Loucy (cell line): ENCODE data around the gene ARHGAP24.

ENCODE experiments used
- CTCF ChIP-seq: fragments of 200-600 bp; sonication (generic); conservative IDR thresholded peaks from 2 replicates; pipeline ENCODE4 v1.5.1; 2014; ENCODE audit warnings: mild to moderate bottlenecking, antibody characterized with exemption, low read length
- EZH2phosphoT487 ChIP-seq: fragments of 200-600 bp; IDR thresholded peaks from 2 replicates; pipeline ENCODE4 v1.6.1; 2018; ENCODE audit warnings: antibody characterized with exemption, mild to moderate bottlenecking, moderate library complexity, borderline replicate concordance

- TF ChIP-seq CTCF: no peak
- no peak for TF ChIP-seq EZH2phosphoT487
Observed at GRCh38 chr4:85736571-85736970, 261.6 kb downstream of the ARHGAP24 start.
